GM19240 (cell line): ENCODE results near the gene MYO7B.
A peak's percentile ranks its signal among the peaks of the same experiment; 100 is the strongest.

ENCODE experiments used
- DNase-seq: peaks from one replicate; pipeline ENCODE4 v3.0.0; 2011; ENCODE audit warnings: low spot score; ENCODE audit not compliant: insufficient read length

Gene MYO7B

DNA sequence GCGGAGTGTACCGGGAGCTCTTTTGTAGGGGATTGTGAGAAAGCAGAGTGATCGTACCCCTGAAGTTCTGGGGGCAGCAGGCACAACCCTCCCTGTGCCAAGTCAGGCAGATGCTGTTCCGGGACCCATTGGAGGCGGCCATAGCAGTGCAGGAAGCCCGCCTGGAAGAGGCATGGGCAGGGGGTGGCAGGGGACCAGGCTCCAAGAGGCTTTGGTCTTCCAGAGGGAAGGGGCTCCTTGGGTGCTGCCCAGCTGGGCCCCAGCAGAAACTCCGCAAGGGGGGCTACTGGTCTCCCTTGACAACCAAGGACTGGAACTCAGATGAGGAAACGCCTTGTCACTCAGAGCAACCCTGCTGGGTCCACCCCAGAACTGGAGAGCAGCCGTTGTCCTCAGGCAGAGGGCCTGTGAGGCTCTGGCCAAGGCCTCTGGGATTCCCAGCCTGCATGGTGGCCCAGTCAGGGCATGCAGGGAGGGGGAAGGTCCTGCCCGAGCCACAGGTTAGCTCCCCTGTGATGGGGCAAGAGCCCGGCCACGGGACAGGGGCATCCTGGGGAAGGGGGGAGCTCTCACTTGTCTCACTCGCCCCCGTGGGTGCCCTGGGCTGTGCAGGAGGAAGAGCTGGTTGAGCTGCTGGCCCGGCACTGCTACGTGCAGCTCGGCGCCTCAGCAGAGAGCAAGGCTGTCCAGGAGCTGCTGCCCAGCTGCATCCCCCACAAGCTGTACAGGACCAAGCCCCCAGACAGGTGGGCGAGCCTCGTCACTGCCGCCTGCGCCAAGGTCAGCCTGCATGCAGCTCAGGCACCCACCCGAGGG, 89.5 kb downstream of the MYO7B start:
- no peak for DNase-seq

DNA sequence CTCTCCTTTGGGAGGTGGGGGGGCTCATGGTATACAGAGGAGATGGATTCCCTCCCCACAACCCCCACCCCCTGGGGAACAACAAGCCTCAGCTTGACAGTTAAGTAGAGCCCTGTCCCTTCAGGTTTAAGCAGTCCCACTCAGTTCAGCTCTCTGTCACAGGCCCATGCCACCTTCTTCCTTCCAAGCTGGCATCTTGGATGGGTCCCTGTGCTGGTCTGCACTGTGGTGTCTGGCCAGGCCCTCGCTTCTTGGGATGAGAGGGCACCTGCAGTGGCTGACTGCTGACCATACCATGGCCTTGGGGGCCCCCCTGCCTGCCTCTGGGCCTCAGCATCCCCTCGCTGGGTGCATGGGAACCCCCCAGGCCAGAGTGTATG, 90.1 kb downstream of the MYO7B start:
- DNase-seq: no peak

DNA sequence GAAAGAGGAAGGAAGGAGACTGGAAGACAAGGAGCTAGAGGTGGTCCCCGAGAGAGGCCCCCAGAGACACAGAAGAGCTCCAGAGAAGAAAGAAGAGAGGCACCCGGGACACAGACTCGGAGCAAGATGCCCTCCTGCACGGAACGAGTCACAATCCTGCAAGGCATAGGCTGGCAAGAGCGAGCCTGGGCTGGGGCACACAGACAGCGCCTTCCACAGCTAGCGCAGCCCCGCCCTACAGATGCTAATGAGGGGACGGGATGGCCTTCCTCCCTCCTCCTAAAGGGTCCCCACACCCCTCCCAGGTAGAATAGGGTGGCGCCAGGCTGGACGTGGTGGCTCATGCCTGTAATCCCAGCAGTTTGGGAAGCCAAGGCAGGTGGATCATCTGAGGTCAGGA, 90.7 kb downstream of the MYO7B start:
- no peak for DNase-seq

DNA sequence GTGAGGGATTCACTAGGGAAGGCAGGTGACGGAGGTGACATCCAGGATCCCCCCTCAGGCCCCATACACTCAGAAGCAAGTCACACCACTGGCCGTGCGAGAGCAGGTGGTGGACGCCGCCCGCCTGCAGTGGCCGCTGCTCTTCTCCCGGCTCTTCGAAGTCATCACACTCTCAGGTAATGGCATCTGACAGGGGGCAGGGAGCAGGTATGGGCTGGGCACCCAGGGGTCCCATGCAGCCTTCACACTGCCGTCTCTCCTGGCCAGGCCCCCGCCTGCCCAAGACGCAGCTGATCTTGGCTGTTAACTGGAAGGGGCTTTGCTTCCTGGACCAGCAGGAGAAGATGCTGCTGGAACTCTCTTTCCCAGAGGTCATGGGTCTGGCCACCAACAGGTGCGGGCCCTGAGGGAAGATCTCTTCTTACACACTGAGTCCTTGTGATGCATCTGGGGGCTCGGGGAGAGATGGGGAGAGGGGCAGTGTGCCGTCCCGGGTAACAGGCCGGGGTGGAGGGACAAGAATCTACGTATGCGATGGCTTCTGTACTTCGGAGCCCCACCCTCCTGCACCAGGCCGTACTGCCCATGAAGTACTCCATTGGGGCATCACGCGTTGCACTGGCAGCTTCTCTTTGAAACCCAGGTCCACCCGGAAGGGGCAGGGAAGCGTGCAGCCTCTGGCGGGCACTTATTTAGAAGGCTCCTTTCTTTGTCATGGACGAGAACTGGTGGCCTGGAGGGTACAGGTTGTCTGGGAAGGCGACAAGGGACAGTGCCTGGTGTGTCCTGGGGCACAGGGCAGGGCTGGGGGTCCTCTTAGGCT, 91.6 kb downstream of the MYO7B start:
- DNase-seq: no peak

DNA sequence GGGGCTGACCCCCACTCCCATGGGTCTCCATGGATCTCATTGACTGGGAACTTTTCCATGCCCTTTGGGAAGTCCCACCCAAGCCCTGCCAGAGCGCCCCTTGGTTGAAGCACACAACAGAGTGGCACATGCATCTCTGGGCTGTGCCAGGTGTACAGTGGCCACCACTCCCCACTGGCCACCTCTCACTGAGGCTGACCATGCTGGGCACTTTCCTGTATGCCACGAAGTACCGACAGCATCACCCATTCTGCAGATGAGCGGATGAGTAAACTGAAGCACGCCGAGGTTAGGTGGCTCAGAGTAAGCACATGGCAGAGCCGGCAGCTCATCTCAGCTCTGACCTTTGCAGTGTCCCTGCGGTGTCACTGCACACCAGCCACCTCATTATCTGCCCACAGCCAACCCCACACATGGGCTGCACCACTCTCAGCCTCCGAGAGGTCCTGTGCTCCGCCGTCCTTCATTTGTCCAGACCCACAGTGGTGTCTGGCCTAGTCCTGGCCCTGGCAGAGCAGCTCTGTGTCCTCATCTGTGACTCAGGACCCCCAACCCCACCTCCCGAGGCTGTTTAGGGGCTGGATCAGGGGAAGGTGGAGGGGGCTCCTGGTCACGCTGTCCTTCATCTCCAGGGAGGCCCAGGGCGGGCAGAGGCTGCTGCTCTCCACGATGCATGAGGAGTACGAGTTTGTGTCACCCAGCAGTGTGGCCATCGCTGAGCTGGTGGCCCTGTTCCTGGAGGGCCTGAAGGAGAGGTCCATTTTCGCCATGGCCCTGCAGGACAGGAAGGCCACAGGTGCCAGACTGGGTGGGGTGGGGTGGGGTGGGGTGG, 92.5 kb downstream of the MYO7B start:
- no peak for DNase-seq

DNA sequence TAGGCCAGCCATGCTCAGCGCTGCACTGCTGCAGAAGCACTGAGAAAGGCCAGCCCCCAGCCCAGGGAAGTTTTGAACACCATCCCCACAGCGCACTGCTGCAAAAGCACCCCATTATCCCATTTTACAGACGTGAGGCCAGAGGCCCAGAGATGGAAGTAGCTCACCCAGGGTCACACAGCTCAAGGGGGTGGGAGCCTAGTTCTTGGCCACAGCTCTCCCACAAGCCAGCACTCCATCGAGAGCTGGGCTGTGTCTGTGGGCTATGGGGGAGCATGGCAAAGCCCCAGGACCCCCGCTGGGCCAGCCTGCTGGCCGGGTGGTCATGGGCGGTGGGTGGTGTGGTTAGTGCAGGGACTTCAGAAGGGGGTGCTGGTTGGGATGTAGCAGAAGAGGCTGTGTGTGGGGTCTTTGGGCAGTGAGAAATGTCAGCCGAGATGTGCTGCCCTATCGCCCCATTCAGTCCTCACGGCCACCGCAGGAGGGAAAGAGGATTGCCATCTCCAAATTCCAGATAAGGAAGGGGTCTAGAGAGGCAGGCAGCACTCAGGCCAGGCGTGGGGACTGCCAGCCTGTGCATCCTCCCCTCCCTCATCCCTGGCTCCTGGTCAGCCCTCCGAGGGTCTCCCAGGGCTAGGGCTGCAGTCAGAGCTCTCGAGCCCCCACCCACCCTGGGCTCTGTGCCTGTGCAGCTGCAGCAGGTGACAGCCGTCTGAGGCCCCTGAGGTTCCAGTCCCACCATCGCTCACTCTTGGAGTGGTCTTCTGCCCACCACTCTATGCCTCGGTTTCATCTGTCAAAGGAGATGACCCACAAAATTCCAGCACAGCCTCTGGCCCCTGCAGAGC, 93.5 kb downstream of the MYO7B start:
- no peak for DNase-seq

DNA sequence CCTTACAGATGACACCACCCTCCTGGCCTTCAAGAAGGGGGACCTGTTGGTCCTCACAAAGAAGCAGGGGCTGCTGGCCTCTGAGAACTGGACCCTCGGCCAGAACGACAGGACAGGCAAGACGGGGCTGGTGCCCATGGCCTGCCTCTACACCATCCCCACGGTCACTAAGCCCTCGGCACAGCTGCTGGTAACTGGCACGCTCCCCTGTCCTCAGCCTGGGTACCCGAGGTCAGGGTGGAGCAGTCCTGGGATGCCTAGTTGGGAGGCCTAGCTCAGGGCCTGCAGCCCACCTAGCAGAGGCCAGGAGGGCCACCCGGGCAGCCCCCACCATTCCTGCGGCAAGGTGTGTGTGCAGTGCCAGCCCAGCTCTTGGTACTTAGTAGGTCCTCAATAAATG, 94.2 kb downstream of the MYO7B start:
- no peak for DNase-seq

DNA sequence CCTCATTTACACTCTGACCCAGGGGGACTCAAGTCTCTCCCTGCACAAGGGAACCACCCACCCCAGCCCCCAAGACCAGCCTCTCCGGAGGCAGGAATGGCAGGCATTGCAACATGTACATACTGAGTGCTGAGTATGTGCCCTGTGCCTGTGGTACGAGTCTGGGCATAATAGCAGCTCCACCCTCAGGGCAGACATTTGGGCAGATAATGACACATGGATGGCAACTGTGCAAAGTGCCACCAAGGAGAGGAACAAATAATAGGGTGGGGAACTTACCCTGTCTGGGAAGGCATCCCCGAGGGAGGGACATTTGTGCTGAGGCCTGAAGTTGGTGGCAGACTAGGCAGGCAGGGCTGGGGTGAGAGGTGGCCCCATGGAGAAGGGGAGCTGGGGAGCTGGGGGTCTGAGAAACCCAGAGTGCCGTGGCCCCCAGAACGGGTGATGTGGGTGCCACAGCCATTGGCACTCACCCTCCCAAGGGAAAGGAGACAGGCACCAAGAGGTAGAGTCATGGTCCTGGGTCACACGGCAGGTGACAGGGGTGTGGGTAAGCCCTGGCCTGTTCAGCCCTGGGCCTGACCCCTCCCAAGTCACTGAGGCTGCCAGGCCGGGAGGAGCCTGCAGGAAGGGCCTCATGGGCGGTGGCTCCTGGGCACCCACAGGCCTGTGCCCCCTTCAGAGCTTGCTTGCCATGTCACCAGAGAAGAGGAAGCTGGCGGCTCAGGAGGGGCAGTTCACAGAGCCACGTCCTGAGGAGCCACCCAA, 94.8 kb downstream of the MYO7B start:
- DNase-seq: no peak

DNA sequence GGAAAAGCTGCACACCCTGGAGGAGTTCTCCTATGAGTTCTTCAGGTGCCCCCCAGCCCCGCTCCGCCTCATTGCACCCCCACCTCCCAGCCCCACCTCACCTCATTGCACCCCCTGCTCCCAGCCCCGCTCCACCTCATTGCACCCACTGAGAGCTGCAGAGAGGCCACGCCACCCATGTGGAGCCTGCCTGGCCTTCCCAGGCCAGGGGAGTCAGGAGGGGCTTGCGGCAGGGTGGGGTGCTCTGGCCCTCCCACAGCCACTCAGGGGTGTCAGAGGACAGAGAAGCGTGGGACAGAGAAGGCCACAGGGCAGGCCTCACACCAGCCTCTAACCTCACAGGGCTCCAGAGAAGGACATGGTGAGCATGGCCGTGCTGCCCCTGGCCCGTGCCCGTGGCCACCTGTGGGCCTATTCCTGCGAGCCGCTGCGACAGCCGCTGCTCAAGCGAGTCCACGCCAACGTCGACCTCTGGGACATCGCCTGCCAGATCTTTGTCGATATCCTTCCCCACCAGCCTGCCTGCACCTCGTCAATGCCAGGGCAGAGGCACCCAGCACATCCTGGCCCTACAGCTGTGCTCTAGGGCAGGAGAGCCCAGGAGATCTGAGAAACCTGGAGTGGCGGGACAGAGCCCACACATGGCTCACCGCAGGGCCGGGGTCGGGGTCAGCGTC, 95.5 kb downstream of the MYO7B start:
- DNase-seq: no peak

DNA sequence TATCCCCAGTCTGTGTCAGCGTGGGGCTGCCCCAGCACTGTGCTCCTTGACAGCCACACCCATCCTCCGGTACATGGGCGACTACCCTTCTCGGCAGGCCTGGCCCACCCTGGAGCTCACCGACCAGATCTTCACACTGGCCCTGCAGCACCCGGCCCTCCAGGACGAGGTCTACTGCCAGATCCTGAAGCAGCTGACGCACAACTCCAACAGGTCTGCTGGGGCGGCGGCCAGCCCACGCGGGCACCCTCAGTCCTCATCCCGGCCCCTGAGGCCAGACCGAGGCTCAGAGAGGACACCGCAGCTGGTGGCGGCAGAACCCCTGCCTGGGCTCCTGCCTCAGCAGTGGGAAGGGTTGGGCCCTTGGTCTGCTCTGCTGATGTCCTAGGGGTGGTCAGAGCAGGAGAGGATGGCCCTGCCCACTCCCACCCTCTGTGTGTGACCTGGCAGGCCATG, 96.1 kb downstream of the MYO7B start:
- no peak for DNase-seq

DNA sequence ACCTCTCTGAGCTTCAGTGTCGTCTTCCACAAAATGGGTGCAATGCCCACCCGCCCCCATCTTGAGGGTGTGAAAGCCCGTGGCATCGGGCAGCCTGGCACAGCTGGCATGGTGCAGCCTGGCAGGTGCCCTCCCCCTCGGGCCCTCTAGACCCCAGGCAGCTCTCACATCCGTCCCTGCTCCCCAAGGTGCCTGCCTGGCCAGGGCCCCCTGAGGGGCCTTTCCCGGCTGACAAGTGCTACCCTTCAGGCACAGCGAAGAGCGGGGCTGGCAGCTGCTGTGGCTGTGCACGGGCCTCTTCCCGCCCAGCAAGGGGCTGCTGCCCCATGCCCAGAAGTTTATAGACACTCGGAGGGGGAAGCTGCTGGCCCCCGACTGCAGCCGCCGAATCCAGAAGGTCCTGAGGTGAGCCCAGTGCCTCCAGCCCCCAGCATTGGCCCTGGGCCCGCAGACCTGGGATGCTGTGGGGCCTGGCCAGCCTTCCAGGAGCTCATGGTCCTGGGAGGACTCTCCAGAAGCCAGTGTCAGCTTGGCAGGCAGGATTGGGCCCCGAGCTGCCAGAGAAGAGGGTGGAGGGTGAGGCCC, 96.6 kb downstream of the MYO7B start:
- DNase-seq: no peak

DNA sequence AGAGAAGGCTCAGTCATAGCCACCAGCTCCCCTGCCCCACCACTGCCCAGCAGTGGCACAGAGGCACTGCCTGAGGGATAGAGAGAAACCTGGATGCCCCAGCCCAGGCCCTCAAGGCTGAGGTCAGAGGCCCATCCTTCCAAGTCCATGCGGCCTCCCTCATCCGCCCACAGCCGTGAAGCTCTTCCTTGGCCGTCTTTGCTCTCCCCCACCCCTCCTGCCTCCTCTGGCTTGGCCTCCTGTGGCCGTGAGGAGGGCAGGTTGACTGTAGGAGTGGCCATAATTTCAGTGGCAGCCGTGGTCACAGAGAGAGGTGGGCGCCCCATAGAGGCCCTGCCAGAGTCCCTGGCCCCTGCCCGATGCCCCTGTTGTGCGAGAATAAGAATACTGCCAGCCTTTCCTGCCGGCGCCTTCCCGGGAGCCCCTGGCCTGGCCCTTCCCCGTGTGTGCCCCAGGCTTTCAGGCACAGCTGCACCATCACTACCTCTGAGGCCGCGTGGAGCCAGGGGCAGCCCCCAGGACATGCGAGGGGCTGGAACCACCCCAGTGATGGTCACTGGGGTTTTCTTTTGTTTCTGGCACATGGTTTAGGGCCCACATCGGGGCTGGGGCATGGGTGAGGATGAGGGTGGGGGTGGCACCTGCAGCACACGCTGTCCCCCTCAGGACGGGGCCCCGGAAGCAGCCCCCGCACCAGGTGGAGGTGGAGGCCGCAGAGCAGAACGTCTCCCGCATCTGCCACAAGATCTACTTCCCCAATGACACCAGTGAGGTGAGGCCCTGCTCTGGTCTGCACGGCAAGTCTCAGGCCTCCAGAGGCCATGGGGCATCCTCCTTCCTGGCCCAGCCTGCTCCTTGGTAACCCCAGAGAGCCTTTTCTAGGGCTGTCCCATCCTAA, 97.4 kb downstream of the MYO7B start:
- DNase-seq: peak; percentile 49

DNA sequence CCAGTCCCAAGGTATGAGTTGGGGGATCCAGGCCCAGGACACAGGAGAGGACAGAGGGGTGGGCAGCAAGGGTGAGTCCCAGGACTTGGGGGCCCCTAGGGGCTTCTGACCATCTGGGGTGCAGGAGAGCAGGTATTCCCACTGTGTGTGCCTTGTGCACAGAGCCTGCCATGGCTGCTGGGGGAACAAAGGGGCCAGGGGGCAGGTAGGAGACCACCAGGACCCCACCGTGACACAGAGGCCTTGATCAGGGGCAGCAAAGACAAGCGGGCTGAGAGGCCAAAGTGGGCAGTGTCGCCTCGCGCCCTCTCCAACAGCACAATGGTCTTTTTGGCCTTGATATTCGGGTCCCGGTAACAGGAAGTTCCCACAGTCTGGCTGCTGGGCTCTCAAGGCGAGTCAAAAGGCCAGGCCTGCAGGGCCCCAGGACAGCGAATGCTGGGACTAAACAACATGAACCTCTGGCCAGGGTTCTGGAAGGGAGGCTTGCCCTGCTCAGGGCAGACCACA, 98.1 kb downstream of the MYO7B start:
- DNase-seq: no peak

DNA sequence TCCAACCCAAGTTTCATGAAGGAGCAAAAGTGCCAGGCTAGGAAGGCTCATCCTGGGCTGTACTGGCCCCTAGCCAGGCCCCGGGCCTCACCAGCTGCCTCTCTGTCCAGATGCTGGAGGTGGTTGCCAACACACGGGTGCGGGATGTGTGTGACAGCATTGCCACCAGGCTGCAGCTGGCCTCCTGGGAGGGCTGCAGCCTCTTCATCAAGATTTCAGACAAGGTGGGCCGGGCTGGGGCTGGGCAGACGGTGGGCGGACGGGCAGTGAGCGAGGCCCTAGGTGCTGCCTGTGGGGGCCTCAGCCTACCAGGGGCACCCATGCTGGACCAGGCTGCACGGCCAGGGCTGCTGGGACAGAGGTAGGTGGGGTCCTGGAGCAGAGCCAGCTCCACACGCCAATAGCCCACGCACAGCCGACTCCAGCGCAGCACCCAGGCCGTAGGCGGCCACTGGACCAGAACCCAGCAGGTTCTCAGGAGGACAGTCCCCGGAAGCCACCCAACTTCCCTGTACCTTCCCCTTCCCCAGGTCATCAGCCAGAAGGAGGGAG, 98.7 kb downstream of the MYO7B start:
- DNase-seq: no peak

DNA sequence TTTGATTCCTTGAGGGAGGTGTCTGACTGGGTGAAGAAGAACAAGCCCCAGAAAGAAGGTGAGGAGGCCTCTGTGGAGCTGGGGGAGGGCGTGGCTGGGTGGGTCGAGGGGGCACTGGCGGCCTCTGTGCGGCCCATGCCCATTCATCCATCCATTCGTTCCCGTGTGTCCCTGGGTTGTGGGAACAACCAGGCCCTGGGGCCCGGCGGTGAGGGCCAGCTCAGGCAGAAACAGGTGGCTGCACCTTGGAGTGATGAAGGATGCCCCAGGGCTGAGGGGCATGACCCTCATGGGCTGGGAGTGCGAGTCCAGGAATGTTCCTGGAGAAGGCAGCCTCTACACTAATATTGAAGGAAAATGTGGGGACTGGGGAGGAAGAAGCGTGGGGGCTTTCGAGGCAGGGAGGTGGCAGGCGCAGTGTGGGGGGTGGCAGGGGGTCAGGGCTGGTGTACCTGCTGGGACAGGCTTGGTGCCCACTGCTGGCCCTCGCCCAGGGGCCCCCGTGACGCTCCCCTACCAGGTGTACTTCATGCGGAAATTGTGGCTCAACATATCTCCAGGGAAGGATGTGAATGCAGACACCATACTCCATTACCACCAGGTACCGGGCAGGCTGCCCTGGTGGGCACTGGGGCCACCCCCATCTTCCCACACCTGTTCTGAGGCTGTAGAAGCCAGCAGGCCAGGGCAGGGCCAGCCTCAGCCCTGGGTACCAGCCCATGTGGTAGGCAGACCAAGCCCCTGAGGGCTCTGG, 99.3 kb downstream of the MYO7B start:
- no peak for DNase-seq

DNA sequence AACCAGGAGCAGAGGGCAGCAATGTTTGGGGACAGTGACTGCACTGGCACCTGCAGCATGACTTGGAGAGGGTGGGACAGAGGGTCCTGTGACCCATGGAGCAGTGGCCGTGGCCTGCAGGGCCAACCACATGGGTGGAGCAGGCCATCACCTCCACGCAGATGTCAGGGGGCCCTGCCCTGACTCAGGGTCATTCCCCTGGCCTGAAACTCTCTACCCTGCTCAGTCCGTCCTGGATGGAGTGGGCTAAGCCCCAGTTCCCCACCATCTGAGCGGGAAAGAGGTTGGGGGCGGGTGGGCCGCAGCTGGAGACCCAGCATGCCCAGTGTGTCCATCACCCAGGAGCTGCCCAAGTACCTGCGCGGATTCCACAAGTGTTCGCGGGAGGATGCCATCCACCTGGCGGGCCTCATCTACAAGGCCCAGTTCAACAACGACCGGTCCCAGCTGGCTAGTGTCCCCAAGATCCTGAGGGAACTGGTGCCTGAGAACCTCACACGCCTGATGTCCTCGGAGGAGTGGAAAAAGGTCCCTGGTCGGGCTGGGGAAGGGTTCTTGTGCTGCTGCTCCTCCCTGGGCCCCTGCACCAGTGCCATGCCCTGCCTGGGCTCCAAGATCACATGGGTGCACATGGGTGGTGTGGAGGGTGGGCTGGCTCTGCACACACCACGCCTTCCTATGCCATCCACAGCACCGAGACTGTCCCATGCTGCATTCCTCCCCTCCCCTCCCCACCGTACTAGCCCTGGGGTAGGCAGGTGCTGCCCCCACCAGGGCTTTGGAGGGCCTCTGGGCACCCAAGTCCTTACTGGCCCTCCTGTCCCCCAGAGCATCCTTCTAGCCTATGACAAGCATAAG, 100.1 kb downstream of the MYO7B start:
- no peak for DNase-seq
